GM12878 (cell line): ENCODE results near the gene HTRA3. TPM values are rescaled to one million over a fixed set of nuclear protein-coding genes. Genes with fewer than 3 reads are reported as not detected.

ENCODE experiments used
- ATAC-seq: fragments of 200-7000 bp; cut with Tn5 transposase; 3 replicates; pipeline ENCODE4 v1.9.1; 2020; ENCODE audit warnings: mild to moderate bottlenecking, moderate library complexity
- BruUV-seq: library from RNA; stranded (reverse); fragments of 400-500 nt; replicated peaks from 2 replicates; lab custom pipeline; 2021; lab: Mats Ljungman, UMichigan
- CTCF ChIA-PET: fragments of 300-600 bp; sonication (Branson Sonifier 250); formaldehyde crosslinking; extraction: SDS; loops from one replicate; lab custom pipeline; 2021; ENCODE audit warnings: inconsistent platforms; lab: Yijun Ruan, JAX
- POLR2A ChIA-PET: fragments of 350-600 bp; formaldehyde crosslinking; extraction: SDS; loops from one replicate; lab custom pipeline; 2021; ENCODE audit warnings: inconsistent platforms; lab: Charles Lee
- RAD21 ChIA-PET: fragments of 300-600 bp; sonication (Branson Sonifier 250); formaldehyde crosslinking; loops from one replicate; lab custom pipeline; 2023; ENCODE audit warnings: antibody characterized with exemption; ENCODE audit not compliant: unreplicated experiment; lab: Charles Lee
- SMC1A ChIA-PET: fragments of 300-600 bp; sonication (Branson Sonifier 250); formaldehyde crosslinking; loops from one replicate; lab custom pipeline; 2023; ENCODE audit not compliant: unreplicated experiment, uncharacterized antibody; lab: Charles Lee
- DNase-seq: peaks from one replicate; pipeline ENCODE4 v3.0.0-alpha.2; 2011; ENCODE audit warnings: low read depth, low spot score
- FAIRE-seq: peaks from 3 replicates; lab custom pipeline; 2011; peaks lifted over from hg19 to GRCh38; lab: Jason Lieb, UNC
- H2AFZ ChIP-seq: 2 replicates; pipeline ENCODE4 v1.6.0; 2011; ENCODE audit warnings: low read depth, low read length, control low read depth; ENCODE audit not compliant: control insufficient read depth
- H3K27ac ChIP-seq: 2 replicates; pipeline ENCODE4 v1.5.1; 2011; ENCODE audit warnings: control low read depth; ENCODE audit not compliant: control insufficient read depth, insufficient read depth
- H3K27me3 ChIP-seq, 2 experiments: replicated peaks in 1 of 2; 2 replicates each; pipeline versions ENCODE4 v1.6.0 to v1.6.1; 2011; ENCODE audit warnings: low read length in 1 of 2; ENCODE audit not compliant: control insufficient read depth in 2 of 2, insufficient read depth in 2 of 2
- H3K36me3 ChIP-seq, 2 experiments: 2 replicates each; pipeline ENCODE4 v1.5.1; 2011; ENCODE audit warnings: low read length in 1 of 2; ENCODE audit not compliant: control insufficient read depth in 2 of 2, insufficient read depth in 2 of 2
- H3K4me1 ChIP-seq: 2 replicates; pipeline ENCODE4 v1.6.1; 2011; ENCODE audit warnings: mild to moderate bottlenecking, low read length, moderate library complexity, mixed read lengths; ENCODE audit not compliant: control insufficient read depth, insufficient read depth
- H3K4me2 ChIP-seq: 2 replicates; pipeline ENCODE4 v1.6.0; 2011; ENCODE audit warnings: control low read depth; ENCODE audit not compliant: control insufficient read depth, insufficient read depth
- H3K4me3 ChIP-seq: fragments of 200-600 bp; sonication (generic); 2 replicates; pipeline ENCODE4 v1.5.1; 2016
- H3K79me2 ChIP-seq: 2 replicates; pipeline ENCODE4 v1.6.0; 2011; ENCODE audit warnings: low read length; ENCODE audit not compliant: control insufficient read depth, insufficient read depth
- H3K9ac ChIP-seq: 2 replicates; pipeline ENCODE4 v1.8.0; 2011; ENCODE audit warnings: low read length, control low read depth, mixed read lengths; ENCODE audit not compliant: control insufficient read depth, insufficient read depth
- H3K9me3 ChIP-seq: replicated peaks from 3 replicates; pipeline ENCODE4 v1.5.1; 2011; ENCODE audit warnings: mild to moderate bottlenecking, low read length; ENCODE audit not compliant: control insufficient read depth, insufficient read depth
- H4K20me1 ChIP-seq: 2 replicates; pipeline ENCODE4 v1.6.0; 2011; ENCODE audit not compliant: control insufficient read depth, insufficient read depth
- MEF2A ChIP-seq: IDR thresholded peaks from 2 replicates; pipeline ENCODE4 v1.6.1; 2011; ENCODE audit warnings: low read depth, mild to moderate bottlenecking, low read length, moderate library complexity; ENCODE audit not compliant: insufficient read depth
- PAX8 ChIP-seq: fragments of 450-650 bp; IDR thresholded peaks from 2 replicates; pipeline ENCODE4 v1.6.1; 2017; ENCODE audit warnings: mild to moderate bottlenecking, moderate library complexity
- POLR2A ChIP-seq: IDR thresholded peaks from 2 replicates; pipeline ENCODE4 v1.6.1; 2011; ENCODE audit warnings: low read depth, mild to moderate bottlenecking, low read length
- POLR2AphosphoS5 ChIP-seq: IDR thresholded peaks from 2 replicates; pipeline ENCODE4 v1.6.1; 2011; ENCODE audit warnings: mild to moderate bottlenecking, low read length, inconsistent platforms
- WGBS: methylation state at CpG from one replicate; pipeline ENCODE4 v1.1.6; 2016; ENCODE audit warnings: low lambda C conversion rate; ENCODE audit not compliant: insufficient replicate concordance, insufficient coverage; ENCODE audit errors: missing lambda C conversion rate; 5-methylcytosine and 5-hydroxymethylcytosine counted together
- in situ Hi-C: fragments of 300-500 bp; cut with MboI; formaldehyde crosslinking; loops from 9 replicates; pipeline ENCODE4 v1.14.3; 2018; ENCODE audit warnings: mixed read lengths
- intact Hi-C: fragments of 100-400 bp; cut with micrococcal nuclease; formaldehyde crosslinking; loops from one replicate; pipeline ENCODE4 v1.14.2; 2022; ENCODE audit not compliant: unreplicated experiment
- polyA plus RNA-seq, 11 experiments: library from polyadenylated mRNA; depleted of rRNA in 4 of 11; unstranded in 6 of 11; stranded (reverse) in 5 of 11; fragments of >200 nt; fragmentation: Nextera tagmentation in 4 of 11; fragmentation: Illumina TruSeq in 1 of 11; extraction: Ambion mirVana in 4 of 11; extraction: Trizol in 1 of 11; gene quantifications; 1 replicate in 1 of 11; 2 replicates in 10 of 11; pipeline versions ENCODE4 v1.2.1 to v1.2.3, GENCODE V29; 2011 to 2016; ENCODE audit warnings: inconsistent platforms in 2 of 11, missing spikeins in 2 of 11, low read depth in 1 of 11
- total RNA-seq, 4 experiments: library from RNA; depleted of rRNA in 3 of 4; stranded (reverse); fragments of >200 nt in 3 of 4; fragmentation: Illumina TruSeq in 1 of 4; extraction: Trizol in 1 of 4; gene quantifications; 2 replicates each; pipeline versions ENCODE4 v1.2.1 to v1.2.3, GENCODE V29; 2013 to 2021

Gene HTRA3
- total and polyA plus RNA-seq, 10 of the 15 experiments (the other 5 are each of a cell fraction or from before 2014, with no cell fraction given) = 0.04 to 1.2 (median 0.08) TPM; not detected in 7

DNA sequence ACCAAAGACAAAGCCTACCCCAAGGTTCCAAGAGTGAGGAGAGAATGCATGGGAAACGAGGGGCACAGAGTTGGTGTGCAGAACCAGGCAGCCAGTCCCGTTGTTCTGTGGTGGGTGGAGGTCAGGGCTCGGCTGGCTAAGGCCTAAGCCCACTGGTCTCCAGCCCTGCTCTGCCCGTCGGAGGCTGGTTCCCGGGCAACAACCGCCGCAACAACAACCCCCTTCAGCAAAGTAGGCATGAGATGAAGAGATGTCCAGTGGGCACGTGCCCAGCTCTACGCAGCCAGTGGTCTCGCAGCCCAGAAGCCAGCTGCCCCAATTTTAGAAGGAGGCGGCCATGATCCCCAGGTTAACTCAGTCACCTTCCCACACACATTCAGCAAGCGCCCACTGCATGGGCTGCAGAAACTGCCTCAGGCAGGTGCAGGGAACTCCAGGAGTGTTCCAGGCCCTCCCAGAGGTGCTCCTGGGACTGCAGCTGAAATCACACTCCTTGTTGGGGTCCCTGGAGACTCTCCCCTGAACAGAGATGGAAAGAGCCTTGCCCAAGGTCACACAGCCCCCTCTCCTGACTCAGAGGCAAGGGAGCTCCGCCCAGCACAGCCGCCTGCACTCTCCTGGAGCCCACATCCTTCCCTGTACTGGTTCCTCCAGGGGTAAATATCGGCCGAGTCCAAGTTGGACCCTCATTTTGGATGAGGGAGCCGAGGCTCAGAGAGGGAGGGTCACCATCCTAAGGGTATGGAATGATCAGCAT, 25.4 kb upstream of the HTRA3 start:
- FAIRE-seq = no peak
- Histone ChIP-seq H4K20me1 (no peaks in the 10 kb centered on the region), H2AFZ (no peak overlapping the region), H3K36me3 (peaks cover 3 to 6% of the 10 kb centered on the region in 2 experiments; a peak in 3 of 4 replicates), H3K4me2 (no peak overlapping the region), H3K27ac (no peak overlapping the region), H3K9me3 (no peaks in the 10 kb centered on the region), H3K79me2 (no peaks in the 10 kb centered on the region), H3K4me1 (no peaks in the 10 kb centered on the region; the same call in 1 of the 2 replicates), H3K9ac (no peak overlapping the region), H3K27me3 (no peaks in the 10 kb centered on the region), H3K4me3 (no peak overlapping the region)
- RAD21 ChIA-PET = no interaction called here
- 86% methylated on average over 18 of the region's 18 CpGs for WGBS
- SMC1A ChIA-PET = interaction anchor here (1.3 kb wide), 1 partner anchor 159 kb away, joined by 3 read pairs; no protein-coding TSS in a partner anchor
- no TSS peak for BruUV-seq
- CTCF ChIA-PET = interaction anchor here (1.9 to 2.7 kb wide), 2 partner anchors 15 to 68 kb away, joined by 6 to 10 read pairs; no protein-coding TSS in a partner anchor
- TF ChIP-seq POLR2A (peak; percentile 54; the same call in 1 of the 2 replicates), PAX8 (no peak)
- in situ Hi-C loops (loop anchor here (5.0 kb wide), 1 partner anchor 158 kb away; no protein-coding TSS in a partner anchor), intact Hi-C loops (loop anchor here (10.0 kb wide), 1 partner anchor 351 kb away; the partner anchor contains the start of gene CPZ)
- POLR2A ChIA-PET = no interaction called here
- no peak for DNase-seq
- no peak for ATAC-seq

DNA sequence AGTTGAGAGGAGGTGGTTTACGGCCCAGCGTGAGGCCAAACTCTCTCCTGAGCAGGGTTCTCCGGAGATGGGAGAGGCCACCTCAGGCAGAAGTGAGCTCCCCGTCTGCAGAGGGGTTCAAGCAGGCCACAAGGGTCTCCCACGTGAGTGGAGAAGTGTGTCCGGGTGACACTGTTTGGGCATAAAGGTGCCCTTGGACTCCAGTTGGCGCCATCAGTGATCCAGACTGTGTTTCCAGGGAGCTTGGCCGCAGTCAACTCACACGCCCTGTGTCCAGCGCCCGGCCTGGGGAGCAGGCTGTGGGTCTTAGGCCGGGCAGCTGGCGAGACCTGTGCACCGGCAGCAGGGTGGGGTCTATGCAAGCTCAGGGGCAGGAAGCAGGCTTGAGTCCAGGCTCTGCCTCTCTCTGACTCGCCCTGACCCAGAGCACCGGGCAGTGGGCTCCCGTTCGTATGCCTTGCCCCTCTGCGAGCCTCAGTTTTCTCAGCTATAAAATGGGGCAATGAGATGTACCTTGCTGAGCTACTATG, 24.6 kb upstream of the HTRA3 start:
- in situ Hi-C loops (loop anchor here (5.0 kb wide), 1 partner anchor 157 kb away; no protein-coding TSS in a partner anchor), intact Hi-C loops (loop anchor here (10.0 kb wide), 1 partner anchor 350 kb away; the partner anchor contains the start of gene CPZ)
- RAD21 ChIA-PET = no interaction called here
- SMC1A ChIA-PET = no interaction called here
- POLR2A ChIA-PET = no interaction called here
- no peak for ATAC-seq
- no TSS peak for BruUV-seq
- no peaks in the 10 kb centered on the region for H3K79me2 ChIP-seq
- H3K27ac ChIP-seq = no peak overlapping the region
- H3K27me3 ChIP-seq = no peaks in the 10 kb centered on the region
- no peak overlapping the region for H3K9ac ChIP-seq
- H3K4me3 ChIP-seq = no peak overlapping the region
- no peak overlapping the region for H3K4me2 ChIP-seq
- H3K9me3 ChIP-seq = no peaks in the 10 kb centered on the region
- no peaks in the 10 kb centered on the region; the same call in 1 of the 2 replicates for H3K4me1 ChIP-seq
- H3K36me3 ChIP-seq = peaks cover 0 to 1% of the 10 kb centered on the region in 2 experiments; a peak in 1 of 4 replicates
- TF ChIP-seq POLR2AphosphoS5 (0 out of 2 replicates have a peak, but pooled peaks have one; percentile 28), MEF2A (no peak)
- no peak overlapping the region for H2AFZ ChIP-seq
- WGBS = 70% methylated on average over 19 of the region's 19 CpGs
- H4K20me1 ChIP-seq = no peaks in the 10 kb centered on the region
- DNase-seq = no peak
- FAIRE-seq = no peak
- CTCF ChIA-PET = interaction anchor here (1.4 to 1.9 kb wide), 2 partner anchors 68 to 158 kb away, joined by 4 to 6 read pairs; no protein-coding TSS in a partner anchor
